ENCODE results near the gene VPS33A.

DNA sequence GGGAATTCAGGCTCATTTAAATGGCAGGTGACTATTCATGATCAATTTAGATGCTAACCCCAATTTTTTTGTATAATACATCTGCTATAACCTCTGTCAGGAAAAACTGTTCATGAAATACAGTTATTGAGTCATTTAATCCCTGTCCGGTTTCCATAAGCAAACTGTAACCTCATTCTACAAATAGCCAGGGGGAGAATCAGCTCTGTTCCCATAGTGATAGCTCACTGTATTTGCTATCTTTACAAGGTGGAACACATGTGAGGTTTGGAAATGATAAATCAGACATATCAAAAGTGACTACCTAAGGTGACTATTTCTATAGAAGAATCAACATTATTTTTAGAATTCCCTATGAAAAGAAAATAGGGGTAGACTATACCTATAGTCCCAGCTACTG lies 38.6 kb upstream of the VPS33A start:
- TF ChIP-seq, protein P1, sequence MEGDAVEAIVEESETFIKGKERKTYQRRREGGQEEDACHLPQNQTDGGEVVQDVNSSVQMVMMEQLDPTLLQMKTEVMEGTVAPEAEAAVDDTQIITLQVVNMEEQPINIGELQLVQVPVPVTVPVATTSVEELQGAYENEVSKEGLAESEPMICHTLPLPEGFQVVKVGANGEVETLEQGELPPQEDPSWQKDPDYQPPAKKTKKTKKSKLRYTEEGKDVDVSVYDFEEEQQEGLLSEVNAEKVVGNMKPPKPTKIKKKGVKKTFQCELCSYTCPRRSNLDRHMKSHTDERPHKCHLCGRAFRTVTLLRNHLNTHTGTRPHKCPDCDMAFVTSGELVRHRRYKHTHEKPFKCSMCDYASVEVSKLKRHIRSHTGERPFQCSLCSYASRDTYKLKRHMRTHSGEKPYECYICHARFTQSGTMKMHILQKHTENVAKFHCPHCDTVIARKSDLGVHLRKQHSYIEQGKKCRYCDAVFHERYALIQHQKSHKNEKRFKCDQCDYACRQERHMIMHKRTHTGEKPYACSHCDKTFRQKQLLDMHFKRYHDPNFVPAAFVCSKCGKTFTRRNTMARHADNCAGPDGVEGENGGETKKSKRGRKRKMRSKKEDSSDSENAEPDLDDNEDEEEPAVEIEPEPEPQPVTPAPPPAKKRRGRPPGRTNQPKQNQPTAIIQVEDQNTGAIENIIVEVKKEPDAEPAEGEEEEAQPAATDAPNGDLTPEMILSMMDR (IDR thresholded peaks at IDR 0.05; ENCODE audit: insufficient read depth, low read depth, low read length): no peak
- no peak for TF ChIP-seq EZH2 (IDR thresholded peaks at IDR 0.05; ENCODE audit: insufficient read depth, low read length)

Measured in astrocyte (in vitro differentiated cells and primary cell).